HK-2 (cell line): Measurements from ENCODE around the gene RAPGEF2.

Source experiments
- DNase-seq: peaks from one replicate; pipeline ENCODE4 v3.0.0-alpha.2; 2018; ENCODE audit not compliant: unreplicated experiment

Gene RAPGEF2

DNA sequence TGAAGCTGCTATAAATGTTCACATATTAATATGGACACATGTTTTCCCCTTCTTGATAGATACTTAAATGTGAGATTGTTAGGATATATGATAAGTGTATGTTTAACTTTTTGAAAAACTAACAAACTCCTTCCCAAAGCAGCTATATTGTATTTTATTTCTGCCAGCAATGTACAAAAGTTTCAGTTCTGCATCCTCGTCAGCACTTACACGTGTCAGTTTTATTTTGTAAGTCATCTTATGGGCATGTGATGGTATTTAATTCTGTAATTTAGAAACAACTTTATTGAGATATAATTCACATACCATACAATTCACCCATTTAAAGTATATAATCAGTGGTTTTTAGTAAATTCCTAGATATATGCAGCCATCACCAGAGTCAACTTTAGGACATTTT lies 31.6 kb downstream of the RAPGEF2 start:
- DNase-seq, result no peak

DNA sequence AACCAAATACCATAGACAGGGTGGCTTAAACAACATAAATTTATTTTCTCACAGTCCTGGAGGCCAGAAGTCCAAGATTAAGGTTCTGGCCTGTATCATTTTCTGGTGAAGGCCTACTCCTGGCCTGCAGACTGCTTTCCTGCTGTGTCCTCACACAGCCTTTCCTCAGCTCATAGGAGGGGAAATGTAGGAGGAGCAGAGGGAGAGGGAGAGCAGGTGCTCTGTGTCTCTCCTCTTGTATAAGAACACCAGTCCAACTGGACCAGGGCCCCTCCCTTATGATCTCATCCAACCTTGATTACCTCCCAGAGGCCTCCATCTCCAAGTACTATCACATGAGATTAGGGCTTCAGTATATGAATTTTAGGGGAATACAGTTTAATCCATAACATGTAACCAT lies 34.3 kb downstream of the RAPGEF2 start:
- no peak for DNase-seq

DNA sequence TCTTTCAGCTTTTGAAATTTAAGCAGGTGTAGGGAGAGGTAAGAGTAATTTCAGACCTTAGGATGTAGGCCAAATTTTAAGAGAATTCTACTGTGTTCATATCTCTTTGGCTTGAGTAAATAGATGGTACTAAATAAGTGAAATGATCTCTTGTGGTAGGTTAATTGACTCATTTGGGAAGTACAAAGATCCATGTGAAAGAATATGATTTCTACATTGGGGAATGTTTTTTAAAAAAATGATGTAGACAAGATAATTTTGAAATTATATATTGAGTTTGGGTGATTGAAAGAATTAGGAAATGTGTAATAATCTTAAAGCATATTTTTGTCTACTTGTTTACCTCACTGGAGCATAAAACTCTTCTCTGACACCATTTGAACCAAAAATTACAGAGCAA lies 35.6 kb downstream of the RAPGEF2 start:
- DNase-seq, result no peak

DNA sequence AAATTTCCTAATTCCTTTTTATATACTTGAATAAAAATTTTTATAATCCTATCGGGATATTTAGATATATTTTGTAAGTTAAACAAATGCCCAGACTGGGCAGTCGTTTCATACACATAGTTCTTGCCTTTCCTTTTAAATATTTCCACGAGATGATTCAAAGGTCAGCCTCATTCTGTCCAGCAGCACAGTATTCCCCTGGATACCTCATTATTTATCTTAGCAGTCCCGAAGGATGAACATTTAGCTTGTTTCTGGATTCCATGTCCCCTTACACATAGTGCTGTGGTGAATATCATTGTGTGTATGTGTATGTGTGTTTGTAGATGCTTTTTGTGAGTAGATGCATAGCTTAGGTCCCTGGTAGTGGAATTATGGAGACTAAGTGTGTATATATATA lies 38.3 kb downstream of the RAPGEF2 start:
- no peak for DNase-seq

DNA sequence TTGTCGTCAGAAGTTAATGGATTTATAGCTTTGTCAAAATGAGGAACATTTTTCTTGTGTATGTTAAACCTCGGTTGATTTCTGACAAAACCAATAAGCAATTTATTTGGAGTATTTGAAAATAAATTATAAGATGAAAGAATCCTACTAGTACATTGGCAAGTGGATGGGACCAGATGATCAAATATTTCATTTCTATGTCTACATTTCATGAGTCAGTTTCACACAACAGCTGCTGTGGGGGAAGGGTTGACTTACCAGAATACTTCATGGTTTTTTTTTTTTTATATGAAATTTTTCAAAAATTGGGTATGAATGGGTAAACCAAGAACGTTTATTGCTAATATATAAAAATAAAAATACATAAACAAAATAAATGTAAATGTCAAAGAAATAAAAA lies 39.4 kb downstream of the RAPGEF2 start:
- no peak for DNase-seq

DNA sequence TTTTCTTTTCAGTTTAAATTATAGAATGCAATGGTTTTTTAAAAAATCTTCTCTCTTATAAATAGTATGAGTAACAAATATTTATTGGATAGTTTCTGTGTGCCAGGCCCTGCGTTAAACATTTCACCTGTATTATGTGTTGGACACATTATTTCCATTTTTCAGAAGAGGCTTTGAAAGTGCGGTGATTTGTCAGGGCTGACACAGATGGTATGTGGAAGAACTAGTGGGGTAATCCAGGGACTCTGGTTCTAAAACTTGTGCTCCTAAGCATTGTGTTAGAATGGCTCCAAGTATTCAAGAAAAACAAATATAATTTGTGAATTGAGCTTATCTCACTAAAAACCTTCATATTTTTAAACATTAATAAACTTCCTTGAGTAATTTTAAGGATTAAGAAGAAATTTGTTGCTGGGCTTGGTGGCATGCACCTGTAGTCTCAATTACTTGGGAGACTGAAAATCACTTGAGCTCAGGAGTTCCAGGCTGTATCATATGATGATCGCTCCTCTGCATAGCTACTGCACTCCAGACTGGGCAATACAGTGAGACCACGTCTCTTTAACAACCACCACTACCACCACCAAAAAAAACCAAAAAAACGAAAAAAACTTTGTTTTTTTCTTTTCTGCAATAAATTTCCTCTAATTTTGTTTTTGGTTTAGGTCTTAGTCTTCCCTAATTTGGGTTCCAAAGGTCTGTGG lies 40.0 kb downstream of the RAPGEF2 start:
- no peak for DNase-seq

DNA sequence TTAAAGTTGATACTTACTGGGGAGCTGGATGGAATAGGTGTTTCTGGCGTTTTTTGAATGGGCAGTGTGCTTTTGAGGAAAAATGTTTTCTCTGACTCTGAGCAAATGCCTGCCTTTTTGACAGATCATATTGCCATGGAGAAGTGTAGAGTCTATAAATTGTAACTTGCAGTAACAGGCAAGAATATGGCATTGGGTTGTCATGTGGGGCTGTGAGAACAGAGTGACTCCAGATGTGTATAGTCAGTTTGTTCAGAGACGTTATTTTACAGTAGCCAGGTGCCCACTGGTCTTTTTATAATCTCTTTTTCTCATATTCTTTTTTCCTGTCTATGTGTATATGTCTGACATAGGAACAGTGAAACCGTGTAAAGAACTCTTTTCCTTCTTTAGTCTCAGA lies 40.8 kb downstream of the RAPGEF2 start:
- DNase-seq, result no peak

DNA sequence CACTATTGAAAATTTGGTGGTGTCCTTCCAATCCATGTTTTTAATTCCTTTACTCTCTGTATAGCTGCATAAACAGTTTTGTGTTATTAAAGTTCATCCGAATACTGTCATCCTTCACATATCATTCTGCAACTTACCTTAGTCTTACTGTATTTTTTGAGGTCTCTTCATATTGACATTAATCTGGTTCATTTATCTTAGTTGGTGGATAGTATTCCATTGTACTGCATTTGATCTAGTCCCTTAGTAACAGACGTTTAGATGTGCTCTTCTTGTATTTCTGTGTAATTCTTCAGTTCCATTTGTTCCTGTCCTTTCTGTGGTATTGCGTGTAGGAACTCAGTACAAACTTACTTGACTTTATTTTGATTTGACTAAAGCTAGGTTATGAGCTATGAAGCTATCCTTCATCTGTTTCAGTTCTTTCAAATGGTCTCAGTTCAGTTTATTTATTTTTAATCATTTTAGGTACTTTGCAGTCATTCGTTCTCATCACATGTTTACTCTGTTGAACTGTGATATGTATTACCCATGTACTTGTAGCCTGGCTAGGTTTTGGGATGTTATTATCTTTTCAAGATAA lies 41.3 kb downstream of the RAPGEF2 start:
- DNase-seq, result no peak

DNA sequence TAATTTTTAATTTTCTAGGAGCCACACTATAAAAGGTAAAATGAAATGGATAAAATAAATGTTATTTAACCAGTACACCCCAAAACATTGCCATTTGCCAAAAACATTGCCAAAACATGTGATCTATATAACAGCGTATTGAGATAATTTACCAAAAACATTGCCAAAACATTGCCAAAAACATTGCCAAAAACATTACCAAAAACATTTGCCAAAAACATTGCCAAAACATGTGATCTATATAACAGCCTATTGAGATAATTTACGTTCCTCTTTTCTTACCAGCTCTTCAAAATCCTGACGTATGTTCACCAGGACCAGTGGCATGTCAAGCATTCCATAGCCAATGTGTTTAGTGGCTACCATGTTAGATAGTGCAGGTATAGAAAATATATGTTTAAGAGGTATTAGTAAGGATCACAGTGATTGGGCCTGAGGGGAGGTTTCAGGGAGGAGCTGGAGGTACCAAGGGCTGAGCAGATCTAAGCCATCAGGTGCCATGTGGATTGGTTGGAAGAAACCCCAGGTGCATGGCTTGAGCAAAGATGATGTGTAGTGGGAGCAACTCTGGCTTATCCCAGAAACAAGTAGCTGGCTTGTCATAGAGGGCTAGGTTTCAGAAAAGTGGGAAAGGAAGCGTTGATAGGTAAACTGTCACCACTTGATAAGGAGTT lies 42.6 kb downstream of the RAPGEF2 start:
- no peak for DNase-seq

DNA sequence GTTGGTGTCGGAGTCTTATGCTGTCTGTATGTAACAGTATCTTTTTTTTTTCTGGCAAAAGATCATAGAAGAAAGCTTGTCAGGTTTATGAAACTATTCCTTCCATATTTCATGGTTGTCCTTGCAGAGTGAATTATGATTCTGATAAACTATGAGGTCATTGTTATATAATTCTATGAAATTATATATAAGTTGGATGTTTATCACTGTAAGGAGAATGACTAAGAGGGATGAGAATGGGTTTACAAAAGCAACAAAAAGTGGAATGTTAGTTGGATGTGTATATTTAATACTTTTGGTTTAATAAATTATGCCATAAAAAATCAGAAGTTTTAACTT lies 43.1 kb downstream of the RAPGEF2 start:
- DNase-seq, result no peak

DNA sequence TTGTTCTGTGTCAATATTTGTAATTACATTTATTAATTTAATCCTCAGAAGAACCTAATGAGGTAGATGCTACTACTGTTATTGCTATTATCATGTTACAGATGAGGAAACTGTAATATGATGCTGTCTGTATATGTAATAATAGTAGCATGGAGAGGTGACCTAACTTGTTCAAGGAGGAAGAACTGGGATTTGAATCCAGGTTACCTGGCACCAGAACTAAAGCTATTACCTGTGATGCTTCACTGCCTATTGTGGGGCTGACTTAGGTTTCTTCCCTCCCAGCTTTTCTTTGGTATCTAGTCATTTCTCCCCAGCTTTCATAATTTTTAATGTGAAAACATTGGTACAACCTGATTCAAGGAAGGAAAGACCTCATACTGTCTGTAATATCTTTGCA lies 43.6 kb downstream of the RAPGEF2 start:
- DNase-seq, result no peak

DNA sequence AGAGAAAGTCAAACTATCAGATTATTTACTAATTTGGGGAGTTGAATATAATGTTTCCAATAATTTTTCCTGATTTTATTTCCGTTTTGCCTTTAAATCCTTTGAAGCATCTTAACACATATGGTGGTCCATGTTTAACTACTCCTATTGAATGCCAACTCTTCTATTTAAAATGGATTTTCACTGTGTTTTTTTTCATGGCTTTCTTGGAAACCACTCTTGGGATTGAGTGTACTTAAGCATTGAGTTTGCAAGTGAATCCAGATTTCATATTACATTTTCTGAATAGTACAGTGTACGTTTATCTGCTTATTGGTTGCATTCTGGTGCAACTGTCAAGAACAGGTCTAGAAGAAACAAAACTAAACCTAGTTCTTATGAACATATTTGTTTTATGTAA lies 45.6 kb downstream of the RAPGEF2 start:
- DNase-seq, result no peak

DNA sequence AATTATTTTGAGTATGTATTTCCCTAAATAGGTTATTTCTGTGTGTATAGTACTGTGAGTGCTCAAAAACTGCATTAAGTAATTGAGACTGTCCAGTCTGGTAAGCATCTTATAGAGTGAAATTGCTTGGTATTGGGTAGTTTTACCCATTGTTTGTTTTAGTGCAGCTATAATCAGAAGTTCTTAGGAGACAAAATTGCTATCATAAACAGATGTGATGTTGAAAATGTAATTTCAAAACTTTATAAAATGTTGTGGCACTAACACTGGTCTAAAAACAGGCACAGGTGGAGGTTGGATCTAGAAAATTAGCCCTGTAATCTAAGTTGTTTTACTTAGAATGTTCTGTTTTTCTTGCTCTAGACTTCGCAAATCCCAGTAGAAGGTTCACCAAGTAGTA lies 46.8 kb downstream of the RAPGEF2 start:
- DNase-seq, result no peak

DNA sequence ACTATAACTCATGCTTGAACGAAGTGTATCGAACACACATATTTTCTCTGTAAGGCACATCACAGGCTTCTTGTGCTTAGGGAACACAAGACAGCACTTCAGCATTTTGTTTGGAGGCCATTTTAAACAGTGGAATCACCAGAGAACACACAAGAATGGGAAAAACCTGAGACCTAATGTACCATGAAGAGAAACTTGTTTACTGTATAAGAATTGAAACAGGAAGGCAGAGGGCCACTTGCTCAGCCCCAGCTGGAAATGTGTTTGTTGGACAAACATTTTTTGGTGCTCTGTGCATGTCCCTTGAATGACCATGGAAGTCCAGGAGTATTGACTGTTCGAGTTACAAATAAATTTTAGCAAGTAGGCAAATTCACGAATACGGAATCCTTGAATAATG lies 47.5 kb downstream of the RAPGEF2 start:
- DNase-seq, result no peak

DNA sequence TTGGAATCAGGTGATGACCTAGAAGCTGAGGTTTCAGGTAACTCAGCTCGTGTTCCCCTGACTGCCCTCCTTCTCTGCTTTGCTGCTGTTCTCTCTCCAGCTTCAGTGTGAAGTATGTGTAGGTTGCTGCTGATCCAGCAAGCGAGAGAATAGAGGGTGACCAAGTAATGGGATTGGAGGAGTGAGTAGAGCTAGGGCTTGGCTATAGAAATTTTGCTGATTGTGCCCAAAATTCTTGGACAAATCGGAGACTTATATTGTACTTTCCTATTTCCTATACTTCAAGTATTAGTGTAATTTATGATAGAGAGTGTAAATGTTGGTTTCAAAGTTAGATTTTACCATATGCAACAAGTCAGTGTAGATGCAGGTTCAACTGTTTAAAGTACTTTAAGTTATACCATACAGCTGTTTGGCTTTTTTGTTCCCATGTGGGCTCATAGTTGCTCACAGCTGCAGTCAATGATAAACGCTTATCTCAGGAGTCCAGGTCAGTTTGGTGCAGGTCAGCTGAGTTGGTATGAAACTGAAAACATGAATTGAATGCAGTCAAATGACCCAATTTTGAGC lies 48.0 kb downstream of the RAPGEF2 start:
- DNase-seq, result no peak

DNA sequence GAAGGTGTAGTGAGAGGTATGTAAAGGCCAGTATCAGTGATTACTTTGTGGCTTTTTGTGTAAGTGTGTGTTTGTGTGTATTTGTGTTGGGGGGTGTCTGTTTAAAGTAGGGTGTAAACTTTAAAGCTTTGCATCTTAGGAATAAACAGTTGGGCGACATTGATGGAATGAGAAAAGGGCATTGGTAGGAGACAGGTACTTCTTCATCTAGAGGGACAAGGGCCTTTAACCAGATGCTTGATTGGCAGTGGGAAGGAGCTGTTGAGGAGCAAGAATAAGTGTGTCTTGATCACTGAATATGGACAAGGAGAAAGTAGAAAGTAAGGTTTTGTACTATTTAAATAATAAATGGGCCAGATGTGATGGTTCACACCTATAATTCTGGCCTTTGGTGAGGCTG lies 48.8 kb downstream of the RAPGEF2 start:
- no peak for DNase-seq

DNA sequence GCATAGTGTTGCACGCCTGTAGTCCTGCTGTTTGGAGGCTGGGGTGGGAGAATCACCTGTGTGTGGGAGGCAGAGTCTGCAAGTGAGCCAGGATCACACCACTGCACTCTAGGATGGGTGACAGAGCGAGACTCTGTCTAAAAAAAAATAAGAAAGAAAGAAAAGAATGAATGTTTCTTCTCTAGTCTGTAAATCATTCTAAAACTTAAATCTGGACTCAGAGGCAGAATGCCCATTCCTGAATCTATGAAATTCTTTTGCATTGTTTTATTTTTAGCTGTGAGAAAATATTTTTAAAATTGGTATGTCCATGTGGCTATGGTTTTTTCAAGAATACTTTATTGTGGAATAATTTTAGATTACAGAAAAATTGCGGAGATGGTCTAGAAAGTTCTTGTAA lies 49.3 kb downstream of the RAPGEF2 start:
- DNase-seq, result no peak

DNA sequence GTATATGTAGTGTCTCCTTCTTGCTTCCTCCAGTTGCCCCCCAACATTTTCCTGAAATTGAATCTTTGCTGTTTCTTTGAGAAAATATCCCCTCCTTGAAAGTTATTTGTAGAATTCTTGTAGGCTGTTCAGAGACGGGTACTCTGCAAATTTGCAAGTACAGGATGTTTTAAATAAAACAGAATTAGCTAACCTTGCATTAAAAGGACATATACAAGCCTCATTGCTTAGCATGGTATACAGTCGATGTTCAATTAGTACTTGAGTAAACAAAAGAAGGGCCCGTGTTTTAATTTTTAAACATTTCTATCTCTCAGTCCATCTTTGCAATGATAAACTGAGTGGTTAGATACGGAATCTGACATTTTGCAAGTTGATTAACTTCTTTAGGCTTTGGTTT lies 50.8 kb downstream of the RAPGEF2 start:
- DNase-seq, result no peak

DNA sequence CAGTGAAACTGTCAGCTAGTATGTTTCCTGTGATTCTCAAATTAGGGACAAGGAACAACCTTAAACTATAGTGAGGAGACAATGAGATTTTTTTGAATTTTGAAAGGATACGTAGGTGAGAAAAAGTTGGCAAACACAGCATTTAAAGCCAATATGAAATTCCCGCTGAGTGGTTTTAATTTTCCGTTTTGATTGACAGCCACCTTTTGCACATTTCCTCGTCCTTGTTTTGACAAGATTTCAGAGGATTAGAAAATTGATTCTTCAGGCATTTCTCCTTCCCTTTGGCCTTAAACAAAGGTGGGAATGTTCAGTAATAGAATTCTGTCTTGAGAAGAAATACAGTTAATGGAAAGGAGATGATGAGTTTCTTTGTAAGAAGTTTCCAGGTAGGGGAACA lies 52.2 kb downstream of the RAPGEF2 start:
- no peak for DNase-seq

DNA sequence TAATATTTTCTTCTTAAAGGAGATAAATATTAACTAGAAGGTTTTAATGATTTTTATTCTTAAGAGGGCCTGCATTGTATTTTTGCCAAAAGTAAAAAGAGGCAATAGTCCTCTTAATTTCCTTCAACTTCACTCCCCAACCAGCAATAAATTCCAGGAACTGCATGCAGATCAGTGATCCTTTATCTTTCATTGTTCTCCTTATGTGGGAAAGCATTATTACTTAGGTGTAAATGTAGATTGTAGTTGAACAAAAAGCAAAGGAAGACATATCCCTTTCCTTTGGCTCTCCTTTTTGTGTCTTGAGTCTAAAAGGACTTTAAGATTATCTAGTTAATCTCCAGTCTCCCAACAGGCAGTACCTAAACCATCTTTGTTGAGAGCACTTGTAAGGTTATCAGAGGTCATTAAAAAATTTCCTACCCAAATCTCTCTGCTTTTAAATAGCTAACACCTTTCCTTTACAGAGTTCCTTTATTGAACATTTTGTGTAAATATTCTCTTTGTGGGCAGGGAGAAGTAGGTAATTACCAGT lies 55.3 kb downstream of the RAPGEF2 start:
- DNase-seq, result no peak

DNA sequence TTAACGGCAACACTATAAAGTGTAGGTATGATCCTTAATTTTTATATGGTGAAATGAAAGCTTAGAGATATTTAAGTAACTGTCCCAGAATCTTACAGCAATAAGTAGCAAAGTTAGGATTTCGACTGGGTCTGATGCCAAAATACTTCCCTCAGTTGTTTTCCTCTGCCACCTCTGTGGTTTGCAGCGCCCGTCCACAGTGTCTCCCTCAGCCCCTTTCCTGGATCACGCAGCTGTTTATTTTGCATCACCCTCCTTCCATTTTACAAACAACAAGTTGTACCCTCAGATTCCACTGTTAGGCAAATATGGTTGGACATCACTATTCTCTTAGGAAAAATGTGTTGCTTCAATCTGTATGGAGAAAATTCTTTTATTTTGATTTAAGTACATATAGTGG lies 56.1 kb downstream of the RAPGEF2 start:
- DNase-seq, result no peak

DNA sequence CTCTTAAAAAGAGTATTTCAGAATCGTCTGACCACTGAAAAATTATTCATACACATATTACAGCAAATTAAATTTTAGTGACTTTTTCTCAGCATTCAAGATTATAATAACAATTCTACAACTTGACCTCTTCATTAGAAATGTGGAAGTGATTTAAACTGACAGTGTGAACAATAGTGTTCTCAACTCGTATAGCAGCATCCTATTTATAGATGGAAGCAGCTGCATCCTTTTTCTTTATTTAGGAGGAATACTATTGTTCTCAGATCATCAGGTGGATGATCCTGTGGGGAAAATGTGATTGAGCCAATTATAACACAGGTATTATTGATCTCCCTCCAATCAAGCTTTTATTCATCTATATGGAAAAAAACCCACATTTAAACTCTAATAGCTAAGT lies 56.7 kb downstream of the RAPGEF2 start:
- no peak for DNase-seq

DNA sequence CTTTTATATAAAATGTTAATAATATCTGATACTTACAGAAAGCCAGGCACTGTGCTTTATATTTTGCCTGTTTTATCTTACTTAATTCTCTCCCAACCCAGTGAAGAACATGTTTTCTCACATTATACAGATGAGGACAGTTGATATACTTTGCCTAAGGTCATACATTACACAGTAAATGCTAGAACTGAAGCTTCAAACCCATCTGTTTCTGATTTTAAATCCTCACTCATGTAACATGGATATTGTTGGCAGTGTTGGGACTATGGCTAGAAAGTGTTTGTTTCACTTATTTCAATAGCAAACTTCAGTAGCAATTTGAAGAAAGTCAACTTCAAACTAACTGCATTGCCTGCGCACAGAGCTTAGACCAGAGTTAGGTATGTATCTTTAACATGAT lies 57.4 kb downstream of the RAPGEF2 start:
- no peak for DNase-seq
